ENCODE measurements around the gene KANSL1. TPM values are rescaled to one million over a fixed set of nuclear protein-coding genes. Genes with fewer than 3 reads are reported as not detected.

The KANSL1 gene
- total and polyA plus RNA-seq, 9 donors, result 30.4 to 107 (median 77.7) TPM

DNA sequence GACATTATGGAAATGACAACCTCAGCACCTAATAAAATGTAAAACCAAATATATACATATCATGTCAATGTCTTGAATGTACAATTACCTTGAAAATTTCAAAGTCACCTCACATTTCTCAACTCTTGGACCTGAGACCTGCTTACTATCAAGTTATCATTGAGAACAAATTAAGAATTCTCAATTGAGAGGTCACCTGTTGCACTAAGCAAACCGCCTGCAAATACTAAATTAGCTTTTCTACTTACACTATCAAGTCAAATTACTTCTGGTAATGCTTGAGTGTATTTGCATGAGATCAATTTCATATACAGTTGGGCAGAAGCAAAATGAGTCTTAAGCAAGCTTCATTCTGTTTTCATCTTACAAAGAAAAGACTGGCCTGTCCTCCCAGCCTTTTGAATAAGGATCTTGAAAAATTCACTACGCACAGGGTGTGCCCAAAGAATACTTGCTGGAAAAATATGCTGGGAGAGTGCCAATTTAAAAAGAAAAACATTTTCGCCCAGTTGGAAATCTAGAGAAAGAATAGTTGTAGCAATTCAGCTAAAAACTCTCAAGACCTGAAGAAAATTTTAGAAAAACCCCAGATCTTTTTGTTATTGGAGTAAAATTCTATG, 35.7 kb downstream of the KANSL1 start:
- H3K36me3 ChIP-seq, result no peaks in the 10 kb centered on the region
- peak overlapping the region; percentile 5 for H3K4me3 ChIP-seq
- H3K27me3 ChIP-seq, result no peaks in the 10 kb centered on the region
- H3K9me3 ChIP-seq, result no peaks in the 10 kb centered on the region
- no peak overlapping the region for H3K27ac ChIP-seq
- intact Hi-C loops (cut with DNase I), result loop anchor here in 1 of 4 donors (10.0 kb wide), 1 partner anchor 53 kb away; no protein-coding TSS in a partner anchor
- peaks cover 22% of the 10 kb centered on the region for H3K4me1 ChIP-seq (ENCODE audit: insufficient read depth)
- WGBS, 3 donors, result 17 to 21% (median 20%) methylated on average over 3 of the region's 3 CpGs
- no peak for DNase-seq
- no peak for TF ChIP-seq POLR2A (IDR thresholded peaks at IDR 0.05)
- TF ChIP-seq EP300 (IDR thresholded peaks at IDR 0.05), result no peak
- no peak for TF ChIP-seq CTCF (IDR thresholded peaks at IDR 0.05)

- no peak overlapping the region for H3K27ac ChIP-seq
Measured at GRCh38 chr17:46154151-46154816, 38.9 kb downstream of the KANSL1 start.

DNA sequence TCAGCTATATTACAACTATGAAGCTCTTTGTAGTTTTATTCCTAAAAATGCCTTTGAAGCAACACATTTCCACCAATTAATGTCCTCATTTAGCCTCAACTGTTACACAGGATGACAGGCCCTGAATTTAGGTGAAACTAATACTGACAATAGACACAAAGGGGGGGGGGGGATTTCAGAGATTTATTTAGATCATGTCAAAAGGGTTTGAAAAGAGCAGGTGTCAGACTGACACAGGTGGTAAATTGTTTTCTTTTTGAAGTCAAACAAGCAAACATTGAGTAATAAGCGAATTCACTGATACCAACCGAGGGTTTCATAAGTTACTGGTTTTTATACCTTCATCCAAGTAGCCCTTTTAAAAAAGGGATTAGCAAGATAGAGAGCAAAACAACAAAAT, 40.8 kb downstream of the KANSL1 start:
- Histone ChIP-seq H3K27ac (no peak overlapping the region), H3K9me3 (no peaks in the 10 kb centered on the region), H3K36me3 (no peaks in the 10 kb centered on the region), H3K4me3 (no peak overlapping the region), H3K27me3 (no peaks in the 10 kb centered on the region), H3K4me1 (ENCODE audit: insufficient read depth) (peaks cover 10% of the 10 kb centered on the region)
- WGBS, 3 donors, result 75 to 79% (median 77%) methylated on average over 2 of the region's 2 CpGs
- TF ChIP-seq POLR2A (IDR thresholded peaks at IDR 0.05) (no peak), EP300 (IDR thresholded peaks at IDR 0.05) (no peak), CTCF (IDR thresholded peaks at IDR 0.05) (no peak)
- intact Hi-C loops (cut with DNase I), result loop anchor here in 1 of 4 donors (10.0 kb wide), 1 partner anchor 48 kb away; no protein-coding TSS in a partner anchor
- no peak for DNase-seq

More at GRCh38 chr17:46154151-46154816, 38.9 kb downstream of the KANSL1 start:
- H3K36me3 ChIP-seq, result no peaks in the 10 kb centered on the region
- TF ChIP-seq EP300 (IDR thresholded peaks at IDR 0.05), result no peak
- TF ChIP-seq POLR2A (IDR thresholded peaks at IDR 0.05), result no peak
- no peak for TF ChIP-seq CTCF (IDR thresholded peaks at IDR 0.05)
- DNase-seq, result no peak
- H3K9me3 ChIP-seq, result no peaks in the 10 kb centered on the region
- no peak overlapping the region for H3K4me3 ChIP-seq
- 73 to 77% (median 77%) methylated on average over 9 of the region's 9 CpGs for WGBS, 3 donors
- intact Hi-C loops (cut with DNase I), result loop anchor here in 1 of 4 donors (10.0 kb wide), 1 partner anchor 49 kb away; no protein-coding TSS in a partner anchor
- peaks cover 20% of the 10 kb centered on the region for H3K4me1 ChIP-seq (ENCODE audit: insufficient read depth)
- H3K27me3 ChIP-seq, result no peaks in the 10 kb centered on the region

- Histone ChIP-seq H3K4me1 (ENCODE audit: insufficient read depth) (peaks cover 11% of the 10 kb centered on the region), H3K27me3 (no peaks in the 10 kb centered on the region), H3K27ac (no peak overlapping the region), H3K9me3 (no peaks in the 10 kb centered on the region), H3K4me3 (no peak overlapping the region), H3K36me3 (no peaks in the 10 kb centered on the region)
- TF ChIP-seq POLR2A (IDR thresholded peaks at IDR 0.05), result no peak
- DNase-seq, result no peak
- intact Hi-C loops (cut with DNase I), result loop anchor here in 1 of 4 donors (10.0 kb wide), 1 partner anchor 47 kb away; no protein-coding TSS in a partner anchor
Measured at GRCh38 chr17:46151762-46152161, 41.5 kb downstream of the KANSL1 start.
